Measurements from ENCODE around the gene HYOU1.
"Not testable (repeated sequence)": the region's sequence is repeated elsewhere in the genome, so short reads cannot be mapped to it uniquely, and the experiment has no call there.

The HYOU1 gene

GRCh38 chr11:119021631-119022030, 35.4 kb downstream of the HYOU1 start:
- H3K4me3 ChIP-seq (ENCODE audit: low read depth, low read length), result no peak overlapping the region
- TF ChIP-seq CTCF (IDR thresholded peaks at IDR 0.05; ENCODE audit: control insufficient read depth, extremely low read depth, insufficient read depth), result no peak
- no peak for DNase-seq (ENCODE audit: low read depth)

- H3K4me3 ChIP-seq (ENCODE audit: low read depth, low read length), result peak overlapping the region; percentile 98
- TF ChIP-seq CTCF (IDR thresholded peaks at IDR 0.05; ENCODE audit: control insufficient read depth, extremely low read depth, insufficient read depth), result no peak
- no peak for DNase-seq (ENCODE audit: low read depth)
Observed at GRCh38 chr11:119019996-119020395, 37.0 kb downstream of the HYOU1 start.

- H3K4me3 ChIP-seq (ENCODE audit: low read depth, low read length), result peak within 1 kb of the TSS; percentile 98
- DNase-seq (ENCODE audit: low read depth), result peak; percentile 94
- 0 out of 2 replicates have a peak, but pooled peaks have one; percentile 1 for TF ChIP-seq CTCF (IDR thresholded peaks at IDR 0.05; ENCODE audit: control insufficient read depth, extremely low read depth, insufficient read depth)
Observed at GRCh38 chr11:119018074-119018938, 38.7 kb downstream of the HYOU1 start, which contains the start of the genes RPS25 and TRAPPC4. TSS of gene RPS25 (minus strand) at chr11:119018343. CDS start at chr11:119018284, 59 bp downstream. TSS of gene TRAPPC4 (plus strand) at chr11:119018766. CDS start at chr11:119018796, 30 bp downstream.

GRCh38 chr11:119017377-119017776, 39.6 kb downstream of the HYOU1 start:
- H3K4me3 ChIP-seq (ENCODE audit: low read depth, low read length), result peak overlapping the region; percentile 98
- not testable (repeated sequence) for DNase-seq (ENCODE audit: low read depth)

GRCh38 chr11:119016216-119017009, 40.6 kb downstream of the HYOU1 start:
- no peak for TF ChIP-seq CTCF (IDR thresholded peaks at IDR 0.05; ENCODE audit: control insufficient read depth, extremely low read depth, insufficient read depth)
- H3K4me3 ChIP-seq (ENCODE audit: low read depth, low read length), result peak overlapping the region; percentile 98
- no peak for DNase-seq (ENCODE audit: low read depth)

GRCh38 chr11:119015054-119015611, 41.9 kb downstream of the HYOU1 start:
- DNase-seq (ENCODE audit: low read depth), result no peak
- peak; percentile 33; the same call in 1 of the 2 replicates for TF ChIP-seq CTCF (IDR thresholded peaks at IDR 0.05; ENCODE audit: control insufficient read depth, extremely low read depth, insufficient read depth)
- H3K4me3 ChIP-seq (ENCODE audit: low read depth, low read length), result no peak overlapping the region
